NCI-H2029 treated with DMSO at 0.1 percent for 48 hours (cell line): Measurements from ENCODE around the gene EFL1.
"Not testable (repeated sequence)": the region's sequence is repeated elsewhere in the genome, so short reads cannot be mapped to it uniquely, and the experiment has no call there.

ENCODE experiments used
- DNase-seq: peaks from one replicate; lab custom pipeline; 2025; lab: John Stamatoyannopoulos, UW

The EFL1 gene

GRCh38 chr15:82281276-82281675, 18.7 kb upstream of the EFL1 start:
- not testable (repeated sequence) for DNase-seq

GRCh38 chr15:82275410-82275809, 12.9 kb upstream of the EFL1 start:
- DNase-seq, result no peak

- DNase-seq, result no peak
Measured at GRCh38 chr15:82272154-82272553, 9.6 kb upstream of the EFL1 start.

DNA sequence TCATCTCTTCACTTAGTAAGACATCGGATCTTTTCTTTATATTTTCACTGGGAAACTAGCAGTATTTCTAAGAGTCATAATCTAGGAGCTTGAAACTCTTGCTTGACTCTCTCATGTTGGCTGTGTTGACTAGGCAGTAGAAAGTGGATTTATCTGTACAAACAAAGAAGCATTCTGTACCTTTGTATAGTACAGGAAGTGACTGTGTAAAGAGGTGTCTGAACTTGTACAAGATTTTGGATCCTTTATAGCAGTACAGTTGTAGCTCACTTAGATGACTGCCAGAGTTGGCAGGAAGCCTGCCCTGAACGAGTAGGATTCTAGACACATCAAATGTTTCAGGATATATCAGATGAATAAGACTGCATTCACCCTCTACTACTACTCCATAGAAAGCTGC, 5.9 kb upstream of the EFL1 start:
- DNase-seq, result not testable (repeated sequence)

DNA sequence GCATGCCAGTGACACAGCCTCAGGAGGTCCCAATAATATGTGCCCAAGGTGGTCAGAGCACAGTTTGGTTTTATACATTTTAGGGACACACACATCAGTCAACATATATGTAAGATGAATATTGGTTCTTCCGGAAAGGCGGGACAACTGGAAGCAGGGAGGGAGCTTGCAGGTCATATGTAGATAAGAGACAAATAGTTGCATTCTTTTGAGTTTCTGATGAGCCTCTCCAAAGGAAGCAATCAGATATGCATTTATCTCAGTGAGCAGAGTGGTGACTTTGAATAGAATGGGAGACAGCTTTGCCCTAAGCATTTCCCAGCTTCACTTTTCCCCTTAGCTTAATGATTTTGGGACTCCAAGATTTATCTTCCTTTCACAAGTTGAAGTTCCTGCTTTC, 4.6 kb upstream of the EFL1 start:
- not testable (repeated sequence) for DNase-seq

- peak; percentile 72 for DNase-seq
Measured at GRCh38 chr15:82263350-82263749, 816 bp upstream of the EFL1 start.

- not testable (repeated sequence) for DNase-seq
Measured at GRCh38 chr15:82261566-82262421, 740 bp downstream of the EFL1 start.

GRCh38 chr15:82248261-82248660, 14.3 kb downstream of the EFL1 start:
- DNase-seq, result not testable (repeated sequence)

GRCh38 chr15:82245956-82246355, 16.6 kb downstream of the EFL1 start:
- DNase-seq, result not testable (repeated sequence)

DNA sequence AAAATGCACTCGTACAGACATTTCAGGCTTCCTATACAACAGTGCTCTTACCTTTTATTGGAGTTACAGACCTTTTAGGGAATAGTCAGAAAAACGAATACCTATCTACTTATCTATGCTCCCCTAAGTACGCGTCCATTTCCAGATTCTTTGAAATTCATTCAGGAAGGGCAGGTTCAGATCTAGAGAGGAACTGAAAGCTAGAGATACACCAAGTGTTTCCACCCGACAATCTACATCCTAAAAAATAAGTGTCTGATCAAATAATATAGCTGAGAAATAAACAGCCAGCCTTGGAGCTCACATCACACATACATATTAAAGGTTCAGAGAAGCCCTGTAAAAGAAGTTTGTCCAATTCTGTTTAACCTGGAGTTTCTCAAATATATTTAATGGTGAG, 18.9 kb downstream of the EFL1 start:
- DNase-seq, result not testable (repeated sequence)

- DNase-seq, result not testable (repeated sequence)
Measured at GRCh38 chr15:82241836-82242499, 20.6 kb downstream of the EFL1 start.

- no peak for DNase-seq
Measured at GRCh38 chr15:82239685-82240391, 22.7 kb downstream of the EFL1 start.

GRCh38 chr15:82237944-82238534, 24.5 kb downstream of the EFL1 start:
- DNase-seq, result not testable (repeated sequence)

GRCh38 chr15:82231842-82232241, 30.7 kb downstream of the EFL1 start:
- DNase-seq, result no peak

GRCh38 chr15:82231233-82231632, 31.3 kb downstream of the EFL1 start:
- no peak for DNase-seq

DNA sequence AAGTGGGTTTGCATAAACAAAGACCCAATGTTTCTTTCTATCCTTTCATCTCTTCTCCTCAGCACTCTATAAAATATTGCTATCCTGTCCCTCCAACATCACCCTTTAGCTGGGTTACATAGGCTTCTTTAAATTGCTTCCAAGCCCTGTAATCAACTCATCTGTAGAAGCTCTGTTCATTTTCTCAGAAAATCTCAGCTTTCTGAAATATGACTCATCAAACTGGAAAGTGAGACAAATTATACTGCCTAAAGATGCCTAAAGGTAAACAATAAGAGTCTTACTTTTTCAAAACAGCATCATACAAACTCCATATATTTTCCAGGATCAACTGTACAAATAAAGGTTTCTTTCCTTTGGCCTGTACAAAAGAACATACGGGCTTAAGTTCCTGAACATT, 33.8 kb downstream of the EFL1 start:
- DNase-seq, result no peak

GRCh38 chr15:82221535-82221934, 41.0 kb downstream of the EFL1 start:
- not testable (repeated sequence) for DNase-seq

DNA sequence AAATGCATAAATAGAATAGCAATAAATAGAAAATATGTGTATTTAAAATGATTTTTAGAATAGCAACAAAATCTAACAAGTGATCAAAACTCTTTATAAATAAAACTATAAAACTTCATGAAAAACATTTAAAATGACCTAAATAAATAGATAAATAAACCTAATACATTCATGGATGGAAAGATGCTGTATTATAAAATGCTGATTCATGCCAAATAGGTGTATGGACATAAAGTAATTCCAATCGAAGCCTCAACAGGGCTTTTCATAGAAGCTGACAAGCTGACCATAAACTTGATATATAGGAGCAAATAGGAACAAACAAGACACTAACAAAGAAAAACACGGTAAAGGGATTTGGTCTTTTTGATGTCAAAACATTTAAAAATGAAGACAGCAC, 46.4 kb downstream of the EFL1 start:
- not testable (repeated sequence) for DNase-seq

- not testable (repeated sequence) for DNase-seq
Measured at GRCh38 chr15:82212201-82212600, 50.3 kb downstream of the EFL1 start.

DNA sequence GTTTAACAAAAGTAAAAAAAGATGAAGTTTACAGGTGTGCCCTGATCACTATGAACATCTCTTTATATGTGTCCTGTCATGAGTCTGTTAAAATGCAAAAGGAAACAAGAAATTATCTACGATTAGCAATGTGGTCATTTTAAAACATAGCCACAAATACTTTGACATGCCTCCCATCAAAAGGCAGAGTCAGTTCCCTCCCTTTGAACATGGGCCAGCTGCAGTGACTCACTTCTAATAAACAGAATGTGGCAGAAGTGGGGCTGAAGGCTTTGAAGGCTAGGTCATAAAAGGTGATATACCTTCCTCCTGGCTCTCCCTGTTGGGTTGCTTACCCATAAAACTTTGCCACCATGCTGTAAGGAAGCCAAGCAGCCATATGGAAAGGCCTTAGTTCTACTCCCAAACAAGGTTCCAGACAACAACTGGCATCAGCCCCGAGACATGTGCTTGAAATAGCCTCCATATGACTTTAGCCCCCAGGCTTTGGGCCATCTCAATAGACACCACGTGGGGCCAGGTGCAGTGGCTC, 52.4 kb downstream of the EFL1 start:
- DNase-seq, result not testable (repeated sequence)

DNA sequence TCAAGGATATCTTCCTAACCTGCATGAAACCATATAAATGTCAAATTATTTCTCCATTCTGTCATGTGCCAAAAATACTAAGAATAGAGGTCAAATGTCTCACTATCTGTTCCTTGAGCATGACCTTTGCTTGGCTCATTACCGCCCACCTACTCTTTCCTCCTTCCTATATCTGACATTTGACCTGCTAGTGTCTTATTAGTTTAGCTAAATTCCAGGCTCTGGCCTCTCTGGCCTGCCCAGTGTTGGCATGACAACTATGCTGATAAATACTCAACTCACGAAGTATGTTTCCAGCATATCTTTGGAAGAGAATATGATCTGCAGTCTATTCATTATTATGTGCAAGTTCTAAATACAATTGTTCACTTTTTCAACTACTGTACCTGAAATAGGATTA, 58.0 kb downstream of the EFL1 start:
- not testable (repeated sequence) for DNase-seq
